ENCODE measurements around the gene RSAD1.

- TF ChIP-seq, protein P1, sequence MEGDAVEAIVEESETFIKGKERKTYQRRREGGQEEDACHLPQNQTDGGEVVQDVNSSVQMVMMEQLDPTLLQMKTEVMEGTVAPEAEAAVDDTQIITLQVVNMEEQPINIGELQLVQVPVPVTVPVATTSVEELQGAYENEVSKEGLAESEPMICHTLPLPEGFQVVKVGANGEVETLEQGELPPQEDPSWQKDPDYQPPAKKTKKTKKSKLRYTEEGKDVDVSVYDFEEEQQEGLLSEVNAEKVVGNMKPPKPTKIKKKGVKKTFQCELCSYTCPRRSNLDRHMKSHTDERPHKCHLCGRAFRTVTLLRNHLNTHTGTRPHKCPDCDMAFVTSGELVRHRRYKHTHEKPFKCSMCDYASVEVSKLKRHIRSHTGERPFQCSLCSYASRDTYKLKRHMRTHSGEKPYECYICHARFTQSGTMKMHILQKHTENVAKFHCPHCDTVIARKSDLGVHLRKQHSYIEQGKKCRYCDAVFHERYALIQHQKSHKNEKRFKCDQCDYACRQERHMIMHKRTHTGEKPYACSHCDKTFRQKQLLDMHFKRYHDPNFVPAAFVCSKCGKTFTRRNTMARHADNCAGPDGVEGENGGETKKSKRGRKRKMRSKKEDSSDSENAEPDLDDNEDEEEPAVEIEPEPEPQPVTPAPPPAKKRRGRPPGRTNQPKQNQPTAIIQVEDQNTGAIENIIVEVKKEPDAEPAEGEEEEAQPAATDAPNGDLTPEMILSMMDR (IDR thresholded peaks at IDR 0.05; ENCODE audit: low read depth, low read length, missing input control), result no peak
- TF ChIP-seq ATF3 (IDR thresholded peaks at IDR 0.05) (no peak), YY1 (IDR thresholded peaks at IDR 0.05) (no peak), GABPA (IDR thresholded peaks at IDR 0.05 in 1 of 2, conservative IDR thresholded peaks at IDR 0.05 in 1 of 2) (no peak), TAF1 (conservative IDR thresholded peaks at IDR 0.05) (no peak), JUND (IDR thresholded peaks at IDR 0.05) (no peak), RXRA (IDR thresholded peaks at IDR 0.05) (no peak), NR2F2 (IDR thresholded peaks at IDR 0.05) (no peak), RAD21 (IDR thresholded peaks at IDR 0.05) (no peak), FOXA1 (IDR thresholded peaks at IDR 0.05) (no peak), EGR1 (IDR thresholded peaks at IDR 0.05; ENCODE audit: low read depth in 2 of 2) (no peak)
- TF ChIP-seq, protein P2, sequence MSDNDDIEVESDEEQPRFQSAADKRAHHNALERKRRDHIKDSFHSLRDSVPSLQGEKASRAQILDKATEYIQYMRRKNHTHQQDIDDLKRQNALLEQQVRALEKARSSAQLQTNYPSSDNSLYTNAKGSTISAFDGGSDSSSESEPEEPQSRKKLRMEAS (IDR thresholded peaks at IDR 0.05), result no peak
- TF ChIP-seq, protein P3, sequence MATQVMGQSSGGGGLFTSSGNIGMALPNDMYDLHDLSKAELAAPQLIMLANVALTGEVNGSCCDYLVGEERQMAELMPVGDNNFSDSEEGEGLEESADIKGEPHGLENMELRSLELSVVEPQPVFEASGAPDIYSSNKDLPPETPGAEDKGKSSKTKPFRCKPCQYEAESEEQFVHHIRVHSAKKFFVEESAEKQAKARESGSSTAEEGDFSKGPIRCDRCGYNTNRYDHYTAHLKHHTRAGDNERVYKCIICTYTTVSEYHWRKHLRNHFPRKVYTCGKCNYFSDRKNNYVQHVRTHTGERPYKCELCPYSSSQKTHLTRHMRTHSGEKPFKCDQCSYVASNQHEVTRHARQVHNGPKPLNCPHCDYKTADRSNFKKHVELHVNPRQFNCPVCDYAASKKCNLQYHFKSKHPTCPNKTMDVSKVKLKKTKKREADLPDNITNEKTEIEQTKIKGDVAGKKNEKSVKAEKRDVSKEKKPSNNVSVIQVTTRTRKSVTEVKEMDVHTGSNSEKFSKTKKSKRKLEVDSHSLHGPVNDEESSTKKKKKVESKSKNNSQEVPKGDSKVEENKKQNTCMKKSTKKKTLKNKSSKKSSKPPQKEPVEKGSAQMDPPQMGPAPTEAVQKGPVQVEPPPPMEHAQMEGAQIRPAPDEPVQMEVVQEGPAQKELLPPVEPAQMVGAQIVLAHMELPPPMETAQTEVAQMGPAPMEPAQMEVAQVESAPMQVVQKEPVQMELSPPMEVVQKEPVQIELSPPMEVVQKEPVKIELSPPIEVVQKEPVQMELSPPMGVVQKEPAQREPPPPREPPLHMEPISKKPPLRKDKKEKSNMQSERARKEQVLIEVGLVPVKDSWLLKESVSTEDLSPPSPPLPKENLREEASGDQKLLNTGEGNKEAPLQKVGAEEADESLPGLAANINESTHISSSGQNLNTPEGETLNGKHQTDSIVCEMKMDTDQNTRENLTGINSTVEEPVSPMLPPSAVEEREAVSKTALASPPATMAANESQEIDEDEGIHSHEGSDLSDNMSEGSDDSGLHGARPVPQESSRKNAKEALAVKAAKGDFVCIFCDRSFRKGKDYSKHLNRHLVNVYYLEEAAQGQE (IDR thresholded peaks at IDR 0.05), result no peak
Measured at GRCh38 chr17:50437409-50437808, 41.3 kb upstream of the RSAD1 start.

Measured in liver (tissue), 3 donors.